ENCODE measurements around the gene TNFRSF1A. TPM values are rescaled to one million over a fixed set of nuclear protein-coding genes. Genes with fewer than 3 reads are reported as not detected.

TNFRSF1A gene
- total RNA-seq, 1 experiment from 2014 or later = 59.9 TPM

- Histone ChIP-seq H3K23ac (ENCODE audit: insufficient read length, low read depth, low read length) (no peak overlapping the region), H3K9ac (ENCODE audit: extremely low read depth, insufficient read length, low read length) (no peak overlapping the region), H3K9me3 (ENCODE audit: control insufficient read depth, low read depth, low read length) (no peaks in the 10 kb centered on the region), H3K79me1 (ENCODE audit: insufficient read depth, low read depth, low read length, poor library complexity, severe bottlenecking) (no peaks in the 10 kb centered on the region), H2BK5ac (ENCODE audit: insufficient read length, low read length) (no peak overlapping the region), H2BK12ac (ENCODE audit: insufficient read length, low read depth, low read length) (no peak overlapping the region), H3K27me3 (ENCODE audit: insufficient read depth, low read length) (no peaks in the 10 kb centered on the region), H3K4me1 (ENCODE audit: insufficient read depth, low read length) (no peaks in the 10 kb centered on the region; the same call in 1 of the 2 replicates), H3K4me2 (ENCODE audit: insufficient read depth, insufficient read length, low read length) (no peak overlapping the region), H4K20me1 (ENCODE audit: control insufficient read depth, insufficient read depth, insufficient read length) (no peaks in the 10 kb centered on the region), H3K79me2 (ENCODE audit: insufficient read depth, low read length) (no peaks in the 10 kb centered on the region), H2BK120ac (ENCODE audit: low read depth, low read length, poor library complexity, severe bottlenecking) (no peak overlapping the region), H3K14ac (ENCODE audit: insufficient read depth, low read length) (no peak overlapping the region), H3K27ac (ENCODE audit: insufficient read length, low read depth, low read length) (no peak overlapping the region), H4K91ac (ENCODE audit: insufficient read length, low read depth, low read length) (no peak overlapping the region), H3K23me2 (ENCODE audit: insufficient read length, low read depth, low read length, poor library complexity, severe bottlenecking) (no peaks in the 10 kb centered on the region), H3K56ac (ENCODE audit: insufficient read length, low read depth, low read length) (no peak overlapping the region), H3K18ac (ENCODE audit: insufficient read length, low read depth, low read length) (no peak overlapping the region), H3T11ph (ENCODE audit: low read length) (no peak overlapping the region), H2AK5ac (ENCODE audit: insufficient read length, low read length) (no peak overlapping the region), H2BK20ac (ENCODE audit: low read depth, low read length, poor library complexity, severe bottlenecking) (no peak overlapping the region), H2BK15ac (ENCODE audit: low read depth, low read length) (no peak overlapping the region), H2AFZ (ENCODE audit: low read length) (no peak overlapping the region), H4K8ac (replicated peaks; ENCODE audit: insufficient read length, low read depth, low read length) (no peak overlapping the region), H3K4ac (ENCODE audit: low read depth, low read length) (no peak overlapping the region), H4K5ac (ENCODE audit: insufficient read length, low read depth, low read length) (no peak overlapping the region)
- no peak for TF ChIP-seq CTCF (conservative IDR thresholded peaks at IDR 0.05)
- peaks cover 15 to 16% of the 10 kb centered on the region in 2 experiments for H3K4me1 Mint-ChIP-seq
- no peaks in the 10 kb centered on the region for H3K27me3 Mint-ChIP-seq (ENCODE audit: low read depth)
- no peak overlapping the region for H3K4me3 Mint-ChIP-seq
- H3K36me3 Mint-ChIP-seq (ENCODE audit: insufficient read depth in 1 of 3, low read depth in 3 of 3) = peaks cover 31 to 78% (median 71%) of the 10 kb centered on the region in 3 experiments; a peak in 6 of 7 replicates
- no peaks in the 10 kb centered on the region for H3K9me3 Mint-ChIP-seq
- no peak overlapping the region for H3K27ac Mint-ChIP-seq
- DNase-seq = no peak
- no CpG with 5 or more reads among the region's 5 CpGs for WGBS (ENCODE audit: extremely low coverage, insufficient read length, low lambda C conversion rate)
Observed at GRCh38 chr12:6351622-6352021, 9.7 kb upstream of the TNFRSF1A start.

Measured in H9 (cell line).